Retinal pigment epithelial cell (primary cell): ENCODE measurements around the gene ATXN7L1.

Experiments used
- DNase-seq: peaks from one replicate; pipeline ENCODE4 v3.0.0-alpha.2; 2010; ENCODE audit warnings: low read depth
- H3K4me3 ChIP-seq: 2 replicates; pipeline ENCODE4 v1.5.1; 2011; ENCODE audit warnings: mild to moderate bottlenecking, low read length, control low read depth, moderate library complexity
- CTCF ChIP-seq: conservative IDR thresholded peaks from 2 replicates; pipeline ENCODE4 v1.5.1; 2011; ENCODE audit warnings: low read depth, low read length, control low read depth, inconsistent platforms

Gene ATXN7L1

GRCh38 chr7:105639667-105640493 is 236.5 kb downstream of the ATXN7L1 start:
- DNase-seq = no peak
- H3K4me3 ChIP-seq = no peak overlapping the region
- no peak for TF ChIP-seq CTCF

- DNase-seq = no peak
- no peak overlapping the region for H3K4me3 ChIP-seq
- no peak for TF ChIP-seq CTCF
Observed at GRCh38 chr7:105638902-105639495, 237.4 kb downstream of the ATXN7L1 start.

GRCh38 chr7:105638334-105638733 is 238.1 kb downstream of the ATXN7L1 start:
- DNase-seq = no peak
- no peak overlapping the region for H3K4me3 ChIP-seq
- no peak for TF ChIP-seq CTCF

- TF ChIP-seq CTCF = no peak
- DNase-seq = no peak
- no peak overlapping the region for H3K4me3 ChIP-seq
Observed at GRCh38 chr7:105637755-105638154, 238.6 kb downstream of the ATXN7L1 start.

GRCh38 chr7:105636982-105637381 is 239.4 kb downstream of the ATXN7L1 start:
- TF ChIP-seq CTCF = no peak
- no peak overlapping the region for H3K4me3 ChIP-seq

GRCh38 chr7:105635197-105635596 is 241.2 kb downstream of the ATXN7L1 start:
- no peak overlapping the region for H3K4me3 ChIP-seq
- DNase-seq = no peak
- no peak for TF ChIP-seq CTCF

More at GRCh38 chr7:105636982-105637381, 239.4 kb downstream of the ATXN7L1 start:
- no peak for DNase-seq

GRCh38 chr7:105625986-105626385 is 250.4 kb downstream of the ATXN7L1 start:
- no peak overlapping the region for H3K4me3 ChIP-seq
- TF ChIP-seq CTCF = no peak
- no peak for DNase-seq
